ENCODE measurements around the gene RANBP10.
A peak's percentile ranks its signal among the peaks of the same experiment; 100 is the strongest.
"Not testable (repeated sequence)": the region's sequence is repeated elsewhere in the genome, so short reads cannot be mapped to it uniquely, and the experiment has no call there.

Gene RANBP10

DNA sequence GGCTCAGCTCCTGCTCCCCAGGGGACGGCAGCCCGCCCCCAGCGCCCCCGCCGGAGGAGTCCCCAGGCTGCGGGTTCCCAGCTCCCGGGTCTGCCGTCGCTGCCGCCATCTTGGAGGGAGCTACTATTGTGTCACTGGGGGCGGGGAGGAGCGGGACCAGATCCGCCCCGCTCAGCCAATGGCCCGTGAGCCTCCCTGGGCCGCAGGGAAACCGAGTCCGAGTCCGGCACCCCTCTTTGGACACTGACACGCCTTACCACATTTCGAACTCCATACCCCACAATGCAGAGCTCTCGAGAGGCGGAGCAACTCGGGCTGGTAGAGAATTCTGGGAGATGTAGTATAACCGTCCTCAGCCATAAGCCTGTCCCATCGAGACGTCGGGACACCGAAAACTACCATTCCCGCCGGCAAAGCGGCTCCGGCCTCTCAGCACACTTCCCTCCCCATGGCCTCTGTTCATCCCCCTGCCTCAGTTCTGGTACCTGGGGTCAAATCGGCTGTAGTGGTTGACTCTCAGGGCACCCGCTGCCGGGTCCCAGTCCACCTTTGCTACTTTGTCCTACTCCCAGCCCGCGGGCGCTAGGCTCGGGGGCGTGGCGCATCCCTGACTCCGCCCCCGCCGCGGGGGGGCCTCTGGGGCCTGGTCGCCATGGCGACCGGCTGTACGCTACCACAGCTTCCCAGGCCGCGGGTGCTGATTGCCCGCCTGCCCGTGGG, at the start of gene RANBP10, which contains the start of gene TSNAXIP1:
RANBP10 (minus strand) TSS at position 133 of the 720 bp plus-strand sequence; CDS start at position 109, 24 bp downstream.
TSNAXIP1 (plus strand) TSS at position 462 of the 720 bp plus-strand sequence. CDS start 261 bp downstream, outside the sequence.
- DNase-seq (ENCODE audit: low read depth, low spot score) = peak; percentile 99

DNA sequence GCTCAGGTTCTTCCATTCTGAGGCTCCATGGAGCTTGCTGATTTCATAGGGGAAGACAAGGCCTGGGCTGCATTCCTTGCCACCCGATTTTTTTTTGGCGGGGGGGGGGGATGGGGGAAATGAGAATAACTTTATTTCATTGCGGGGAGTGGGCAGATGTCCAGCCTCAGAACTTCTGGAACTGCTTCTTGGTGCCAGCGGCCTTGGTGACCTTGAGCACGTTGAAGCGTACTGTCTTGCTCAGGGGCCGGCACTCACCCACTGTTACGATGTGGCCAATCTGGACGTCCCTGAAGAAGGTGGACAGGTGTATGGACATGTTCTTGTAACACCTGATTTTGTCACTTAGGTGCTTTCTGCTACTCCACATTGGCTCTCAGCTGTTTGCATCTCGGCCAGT, 49.4 kb upstream of the RANBP10 start:
- DNase-seq (ENCODE audit: low read depth, low spot score) = no peak

DNA sequence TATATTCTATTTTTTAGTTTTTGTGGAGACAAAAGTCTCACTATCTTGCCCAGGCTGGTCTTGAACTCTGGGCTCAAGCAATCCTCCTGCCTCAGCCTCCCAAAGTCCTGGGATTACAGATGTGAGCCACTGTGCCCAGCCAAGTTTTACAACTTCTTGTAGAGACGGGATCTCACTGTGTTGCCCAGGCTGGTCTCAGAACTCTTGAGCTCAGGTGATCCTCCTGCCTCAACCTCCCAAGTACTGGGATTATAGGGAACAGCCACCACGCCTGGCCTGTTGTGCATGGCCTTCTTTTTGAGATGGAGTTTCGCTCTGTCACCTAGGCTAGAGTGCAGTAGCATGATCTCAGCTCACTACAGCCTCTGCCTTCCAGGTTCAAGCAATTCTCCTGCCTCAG, 47.3 kb upstream of the RANBP10 start:
- DNase-seq (ENCODE audit: low read depth, low spot score) = no peak

DNA sequence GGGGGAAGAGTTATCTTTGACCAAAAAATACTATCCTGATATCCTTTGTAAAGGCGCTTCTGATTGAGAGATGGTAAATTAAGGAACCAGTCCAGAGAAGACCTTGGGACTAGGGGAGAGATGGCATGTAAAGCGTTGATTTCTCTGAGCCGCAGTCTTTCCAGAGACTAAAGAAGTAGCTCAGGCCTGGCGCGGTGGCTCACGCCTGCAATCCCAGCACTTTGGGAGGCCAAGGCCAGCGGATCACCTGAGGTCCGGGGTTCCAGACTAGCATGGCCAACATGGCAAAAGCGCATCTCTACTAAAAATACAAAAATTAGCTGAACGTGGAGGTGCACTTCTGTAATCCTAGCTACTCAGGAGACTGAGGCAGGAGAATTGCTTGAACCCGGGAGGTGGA, 41.8 kb upstream of the RANBP10 start:
- DNase-seq (ENCODE audit: low read depth, low spot score) = no peak

DNA sequence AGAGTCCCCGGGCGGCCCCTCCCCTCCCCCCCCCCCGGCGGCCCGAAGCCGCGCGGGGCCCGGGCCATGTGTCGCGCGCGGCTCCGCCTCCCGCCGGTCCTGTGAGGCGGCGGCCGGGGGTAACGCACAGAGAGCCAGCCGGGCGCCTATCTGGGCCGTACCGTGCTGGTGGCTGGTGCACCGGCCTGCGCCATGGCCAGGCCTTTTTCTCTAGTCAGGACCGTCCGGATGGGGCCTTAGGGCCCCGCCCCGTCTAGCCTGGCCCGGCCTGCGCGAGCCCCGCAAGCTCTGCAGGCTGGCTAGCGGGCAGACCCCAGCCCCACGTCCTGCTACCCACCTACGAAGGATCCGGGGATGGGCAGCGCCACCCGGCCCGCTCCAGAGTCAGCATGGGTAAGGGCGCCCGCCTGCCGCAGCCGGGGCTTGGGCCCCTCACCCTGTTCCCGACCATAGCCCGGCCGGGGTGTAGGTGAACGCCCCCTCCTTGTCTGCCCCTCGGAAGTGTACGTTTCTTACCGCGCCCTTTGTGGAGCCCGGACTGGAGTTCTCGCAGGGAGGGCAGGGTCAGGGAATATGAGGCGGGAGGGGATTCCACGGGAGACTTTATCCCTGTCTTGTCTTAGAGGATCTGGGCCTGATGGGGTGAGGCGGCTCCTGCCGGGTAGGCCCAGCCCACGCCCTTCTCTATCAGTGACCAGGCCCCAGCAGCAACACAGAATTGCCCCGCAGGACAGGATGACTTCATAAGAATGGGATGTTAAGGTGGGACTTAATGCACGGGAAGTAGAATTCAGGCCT, 40.9 kb upstream of the RANBP10 start, which contains the start of gene CENPT:
CENPT (minus strand) TSS at position 630 of the 798 bp plus-strand sequence. CDS start 13,834 bp downstream, outside the sequence.
- DNase-seq (ENCODE audit: low read depth, low spot score) = no peak

DNA sequence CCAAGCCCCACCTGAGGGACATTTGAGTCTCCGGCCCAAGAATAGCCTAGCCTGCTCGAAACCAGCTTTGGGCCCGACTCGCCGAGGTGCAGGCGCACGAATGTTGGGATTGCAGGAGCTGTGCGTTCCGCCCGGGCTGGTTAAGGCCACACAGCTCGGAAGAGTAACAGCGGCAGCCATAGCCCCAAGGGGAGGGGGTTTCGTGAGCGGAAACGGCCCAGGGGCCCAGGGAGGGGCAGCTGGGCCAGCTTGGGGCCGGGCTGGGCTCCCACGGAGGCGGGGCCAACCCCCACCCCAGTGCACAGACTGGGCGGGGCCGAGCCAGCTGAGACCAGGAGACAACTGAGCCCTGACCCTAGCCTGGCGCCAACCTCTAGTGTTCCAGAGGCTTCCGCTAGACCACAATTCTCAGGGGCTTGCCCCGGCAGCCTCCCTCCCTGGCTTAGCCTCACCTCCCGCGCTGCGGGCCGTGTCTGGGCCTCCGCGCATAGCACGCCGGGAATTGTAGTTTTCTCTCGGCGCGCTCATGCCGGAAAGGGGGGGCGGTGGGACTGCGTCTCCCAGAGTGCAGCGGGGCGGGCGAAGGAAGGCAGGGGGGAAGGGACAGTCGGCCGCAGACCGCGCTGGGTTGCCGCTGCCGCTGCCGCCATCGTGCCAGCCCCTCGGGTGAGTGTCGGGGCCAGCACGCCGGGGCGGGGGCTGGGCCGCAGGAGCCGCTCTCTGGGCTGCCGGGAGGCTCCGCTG, 40.1 kb upstream of the RANBP10 start, which contains the start of gene NUTF2:
NUTF2 (plus strand) TSS at position 614 of the 744 bp plus-strand sequence. CDS start 18,198 bp downstream, outside the sequence.
- DNase-seq (ENCODE audit: low read depth, low spot score) = peak; percentile 94

DNA sequence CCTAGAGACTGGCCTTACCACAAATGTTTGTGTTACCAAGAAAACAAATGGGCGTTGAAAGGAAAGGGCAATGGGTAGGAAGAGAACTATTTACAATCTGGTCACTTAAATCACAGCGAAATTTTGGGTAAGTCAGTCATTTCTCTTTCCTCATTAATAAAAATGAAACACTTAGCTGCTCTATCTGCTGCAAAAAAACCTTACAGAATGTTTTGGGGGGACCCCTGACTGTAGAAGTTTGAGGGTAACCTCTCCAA, 39.6 kb upstream of the RANBP10 start:
- no peak for DNase-seq (ENCODE audit: low read depth, low spot score)

DNA sequence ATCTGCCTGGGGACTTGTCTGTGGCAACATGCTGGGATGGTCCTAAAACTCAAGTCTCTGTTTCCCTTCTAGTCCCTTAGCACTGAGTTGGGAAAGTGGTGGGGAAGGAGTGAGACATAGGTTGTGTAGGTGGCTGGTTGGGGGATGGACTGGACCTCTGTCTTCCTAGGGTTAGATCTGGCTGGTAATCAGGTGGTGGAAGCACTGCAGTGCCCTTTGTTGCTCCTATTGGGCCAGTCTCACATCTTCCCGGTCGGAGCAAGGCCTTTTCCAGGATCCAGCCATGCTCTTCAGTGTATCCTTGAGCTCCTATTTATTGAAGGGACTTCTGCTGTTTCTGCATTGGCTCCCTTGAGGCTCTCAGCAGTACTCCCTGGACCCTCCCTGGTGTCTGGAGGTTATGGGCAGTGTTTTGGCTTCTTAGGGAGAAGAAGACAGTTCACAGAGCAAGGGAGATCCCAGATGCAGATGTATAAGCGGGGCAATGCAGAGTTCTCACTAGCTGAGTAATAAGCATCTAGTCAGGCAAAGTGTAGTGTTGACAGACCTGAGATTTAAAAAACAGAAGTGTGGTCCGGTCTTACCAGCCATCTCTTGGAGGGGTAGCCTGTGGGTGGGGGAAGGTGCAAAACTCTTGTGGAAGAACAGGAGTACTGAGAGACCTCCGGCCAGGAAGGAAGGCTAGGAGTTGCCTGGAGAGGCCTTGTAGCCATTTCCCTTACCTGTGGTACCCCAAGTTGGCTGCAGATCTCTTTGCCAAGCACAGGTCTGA, 39.1 kb upstream of the RANBP10 start:
- no peak for DNase-seq (ENCODE audit: low read depth, low spot score)

DNA sequence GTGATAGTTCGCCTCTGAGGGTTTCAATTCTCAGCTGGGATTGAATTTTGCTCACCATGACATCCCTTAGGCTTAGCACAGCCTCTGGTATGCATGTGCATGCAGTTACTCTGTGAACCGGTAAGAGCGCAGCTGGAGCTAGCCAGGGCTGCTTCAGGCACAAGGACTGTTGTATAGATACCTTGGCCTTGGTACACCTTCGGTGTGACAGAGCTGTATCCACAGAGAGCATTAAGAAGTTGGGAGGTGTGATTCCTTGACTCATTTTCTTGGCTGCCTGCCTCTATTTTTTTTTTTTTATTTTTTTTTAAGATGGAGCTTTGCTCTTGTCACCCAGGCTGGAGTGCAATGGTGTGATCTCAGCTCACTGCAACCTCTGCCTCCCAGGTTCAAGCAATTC, 38.1 kb upstream of the RANBP10 start:
- no peak for DNase-seq (ENCODE audit: low read depth, low spot score)

DNA sequence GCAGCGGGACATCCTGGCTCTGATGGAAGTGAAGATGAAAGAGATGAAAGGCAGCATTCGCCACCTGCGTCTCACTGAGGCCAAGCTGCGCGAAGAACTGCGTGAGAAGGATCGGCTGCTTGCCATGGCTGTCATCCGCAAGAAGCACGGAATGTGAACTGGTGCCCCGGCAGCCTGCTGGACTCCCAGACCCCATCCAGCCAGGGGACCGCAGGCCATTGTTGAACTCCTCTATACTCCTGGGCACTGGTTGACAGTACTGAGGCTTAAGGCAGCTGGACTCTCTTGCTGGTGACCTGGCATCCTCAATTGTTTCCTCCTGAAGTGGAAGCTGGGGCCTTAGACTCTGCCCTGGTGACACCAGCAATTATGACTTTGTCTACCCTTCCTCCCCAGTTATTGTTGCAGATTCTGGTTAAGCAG, 37.0 kb upstream of the RANBP10 start:
- DNase-seq (ENCODE audit: low read depth, low spot score) = no peak

DNA sequence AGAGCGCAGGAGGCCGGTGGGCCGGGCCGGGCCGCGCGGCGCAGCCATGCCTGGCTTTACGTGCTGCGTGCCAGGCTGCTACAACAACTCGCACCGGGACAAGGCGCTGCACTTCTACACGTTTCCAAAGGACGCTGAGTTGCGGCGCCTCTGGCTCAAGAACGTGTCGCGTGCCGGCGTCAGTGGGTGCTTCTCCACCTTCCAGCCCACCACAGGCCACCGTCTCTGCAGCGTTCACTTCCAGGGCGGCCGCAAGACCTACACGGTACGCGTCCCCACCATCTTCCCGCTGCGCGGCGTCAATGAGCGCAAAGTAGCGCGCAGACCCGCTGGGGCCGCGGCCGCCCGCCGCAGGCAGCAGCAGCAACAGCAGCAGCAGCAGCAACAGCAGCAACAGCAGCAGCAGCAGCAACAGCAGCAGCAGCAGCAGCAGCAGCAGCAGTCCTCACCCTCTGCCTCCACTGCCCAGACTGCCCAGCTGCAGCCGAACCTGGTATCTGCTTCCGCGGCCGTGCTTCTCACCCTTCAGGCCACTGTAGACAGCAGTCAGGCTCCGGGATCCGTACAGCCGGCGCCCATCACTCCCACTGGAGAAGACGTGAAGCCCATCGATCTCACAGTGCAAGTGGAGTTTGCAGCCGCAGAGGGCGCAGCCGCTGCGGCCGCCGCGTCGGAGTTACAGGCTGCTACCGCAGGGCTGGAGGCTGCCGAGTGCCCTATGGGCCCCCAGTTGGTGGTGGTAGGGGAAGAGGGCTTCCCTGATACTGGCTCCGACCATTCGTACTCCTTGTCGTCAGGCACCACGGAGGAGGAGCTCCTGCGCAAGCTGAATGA, 36.4 kb upstream of the RANBP10 start:
- no peak for DNase-seq (ENCODE audit: low read depth, low spot score)

DNA sequence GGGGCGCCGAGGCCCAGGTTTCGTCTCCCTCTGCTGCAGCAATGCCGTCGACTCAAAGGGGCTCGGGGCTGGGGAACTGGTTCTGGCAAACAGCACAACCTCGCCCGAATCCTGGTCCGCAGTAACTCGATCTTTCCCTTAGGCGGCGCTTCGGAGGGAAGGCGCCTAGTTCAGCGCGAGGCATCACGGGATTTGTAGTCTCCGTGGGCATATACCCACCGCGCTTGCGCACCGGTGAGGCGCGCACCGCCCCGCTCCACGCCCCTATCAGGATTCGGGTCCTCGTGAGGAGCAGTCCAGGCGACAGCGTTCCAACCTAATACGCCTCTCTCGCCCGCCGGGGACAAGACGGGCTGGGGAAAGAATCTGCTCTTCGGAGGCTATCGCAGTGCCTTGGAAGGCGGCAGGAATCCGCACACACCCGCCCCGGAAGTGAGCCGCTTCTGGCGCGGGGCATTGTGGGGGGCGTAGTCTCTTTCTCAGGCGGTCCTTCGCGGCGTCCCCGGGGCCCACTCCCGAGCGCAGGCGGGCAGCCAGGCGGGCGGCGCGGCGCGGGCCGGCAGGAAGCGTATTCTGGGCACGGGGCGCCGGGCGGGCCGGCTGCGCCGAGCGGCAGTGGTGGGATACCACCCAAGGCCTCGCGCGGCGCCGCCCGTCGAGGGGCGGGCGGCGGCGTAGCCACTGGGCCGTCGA, 35.6 kb upstream of the RANBP10 start, which contains the start of gene THAP11:
THAP11 (plus strand) TSS at position 505 of the 693 bp plus-strand sequence. CDS start 235 bp downstream, outside the sequence.
- DNase-seq (ENCODE audit: low read depth, low spot score) = no peak

DNA sequence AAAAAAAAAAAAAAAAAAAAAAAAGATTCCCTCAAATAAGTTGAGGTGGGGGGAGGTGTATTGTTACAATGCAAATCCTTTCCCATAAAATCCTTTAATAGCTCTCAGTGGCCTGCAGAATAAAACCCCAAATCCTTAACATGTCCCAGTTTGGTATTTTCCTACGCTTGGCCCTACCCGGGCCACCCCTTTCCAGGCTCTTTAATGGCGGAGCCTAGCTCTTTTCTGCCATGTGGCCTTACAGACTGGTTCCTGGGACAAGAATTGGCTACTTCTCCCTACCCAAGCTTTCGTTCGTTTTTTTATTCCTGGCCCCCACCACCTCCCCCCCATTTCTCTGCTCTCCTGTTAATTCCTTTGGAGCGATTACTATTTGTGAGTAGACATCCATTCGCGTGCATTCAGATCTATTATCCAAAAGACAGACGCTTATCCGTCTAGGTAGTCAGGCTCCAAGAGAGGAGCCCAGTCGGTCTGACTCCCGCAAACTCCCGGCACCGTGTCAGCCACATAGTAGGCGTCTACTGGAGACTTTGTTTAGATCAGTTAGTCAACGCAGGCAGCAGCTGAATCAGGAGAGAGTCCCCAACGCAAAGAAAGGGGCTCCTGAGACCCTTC, 34.9 kb upstream of the RANBP10 start:
- DNase-seq (ENCODE audit: low read depth, low spot score) = no peak

DNA sequence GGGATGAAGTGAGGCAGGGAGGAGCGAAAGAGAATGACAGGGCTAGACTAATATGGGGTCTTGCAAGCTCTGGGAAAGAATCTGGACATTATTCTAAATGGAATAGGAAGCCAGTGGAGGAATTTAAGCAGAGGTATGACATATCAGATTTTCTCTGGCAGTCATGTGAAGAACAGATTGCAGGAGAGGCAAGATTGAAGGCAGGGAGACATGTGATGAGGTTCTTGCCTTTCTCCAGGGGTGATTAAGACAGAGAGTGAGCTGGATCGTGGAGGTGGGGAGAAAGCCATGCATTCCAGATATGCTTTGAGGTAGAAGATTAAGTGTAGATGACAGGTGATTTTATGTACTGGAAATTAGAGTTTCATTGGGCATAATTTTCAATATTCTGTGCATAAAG, 31.5 kb upstream of the RANBP10 start:
- DNase-seq (ENCODE audit: low read depth, low spot score) = no peak

DNA sequence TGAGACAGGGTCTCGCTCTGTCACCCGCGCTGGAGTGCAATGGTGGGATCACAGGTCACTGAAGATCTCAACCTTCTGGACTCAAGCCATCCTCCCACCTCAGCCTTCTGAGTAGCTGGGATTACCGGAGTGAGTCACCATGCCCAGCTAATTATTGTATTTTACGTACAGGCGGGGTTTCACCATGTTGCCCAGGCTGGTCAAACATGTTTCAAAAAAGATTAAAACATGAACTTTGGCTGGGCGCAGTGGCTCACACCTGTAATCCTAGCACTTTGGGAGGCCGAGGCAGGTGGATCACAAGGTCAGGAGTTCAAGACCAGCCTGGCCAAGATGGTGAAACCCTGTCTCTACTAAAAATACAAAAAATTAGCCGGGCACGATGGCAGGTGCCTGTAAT, 30.8 kb upstream of the RANBP10 start:
- DNase-seq (ENCODE audit: low read depth, low spot score) = not testable (repeated sequence)

DNA sequence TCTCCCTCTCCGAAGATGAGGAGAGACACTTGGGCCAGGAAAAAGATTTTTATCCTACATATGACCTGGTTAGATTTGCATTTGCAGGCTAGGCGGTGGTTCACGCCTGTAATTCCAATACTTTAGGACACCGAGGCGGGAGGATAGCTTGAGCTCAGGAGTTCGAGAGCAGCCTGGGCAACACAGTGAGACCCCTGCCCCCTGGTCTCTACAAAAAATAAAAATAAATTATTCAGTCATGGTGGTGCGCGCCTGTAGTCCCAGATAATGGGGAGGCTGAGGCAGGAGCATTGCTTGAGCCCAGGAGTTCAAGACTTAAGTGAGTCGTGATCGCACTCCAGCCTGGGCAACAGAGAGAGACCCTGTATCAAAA, 27.9 kb upstream of the RANBP10 start:
- DNase-seq (ENCODE audit: low read depth, low spot score) = no peak

DNA sequence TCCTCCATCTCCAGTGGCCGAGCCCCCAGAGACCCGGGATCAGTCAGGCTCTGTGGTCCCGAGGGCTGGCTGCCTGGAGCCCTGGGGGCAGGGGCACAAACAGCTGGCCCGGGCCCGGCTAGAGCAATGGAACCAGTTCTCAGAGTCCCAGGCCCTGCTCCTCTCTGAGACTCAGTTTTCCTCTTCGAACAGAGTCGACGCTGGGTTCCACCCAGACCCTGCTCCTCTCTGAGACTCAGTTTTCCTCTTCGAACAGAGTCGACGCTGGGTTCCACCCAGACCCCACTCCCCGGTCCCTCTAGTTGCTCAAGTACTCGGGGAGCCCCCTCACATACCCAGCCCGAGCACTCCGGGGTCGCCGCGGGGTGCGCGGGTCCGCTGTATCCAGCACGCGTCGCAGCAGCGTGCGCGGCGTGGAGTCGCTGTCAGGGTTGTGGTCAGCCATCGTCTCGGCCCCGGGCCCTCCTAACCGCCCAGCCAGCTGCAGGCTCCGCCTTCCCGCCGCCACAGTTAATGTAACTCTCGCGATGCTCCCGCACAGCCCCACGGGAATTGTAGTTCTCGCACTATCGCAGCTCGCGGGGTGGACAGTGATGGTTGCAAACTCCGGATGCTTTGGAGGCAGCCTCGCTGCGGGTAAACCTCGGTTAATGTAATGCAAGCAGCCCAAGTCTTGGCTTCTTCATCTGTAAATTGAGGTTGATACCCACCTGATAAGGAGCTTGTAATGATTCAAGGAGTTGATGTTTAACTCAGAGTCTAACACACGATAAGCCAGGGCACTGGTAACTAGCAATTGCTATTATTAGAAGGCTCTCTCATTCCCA, 27.3 kb upstream of the RANBP10 start:
- no peak for DNase-seq (ENCODE audit: low read depth, low spot score)

DNA sequence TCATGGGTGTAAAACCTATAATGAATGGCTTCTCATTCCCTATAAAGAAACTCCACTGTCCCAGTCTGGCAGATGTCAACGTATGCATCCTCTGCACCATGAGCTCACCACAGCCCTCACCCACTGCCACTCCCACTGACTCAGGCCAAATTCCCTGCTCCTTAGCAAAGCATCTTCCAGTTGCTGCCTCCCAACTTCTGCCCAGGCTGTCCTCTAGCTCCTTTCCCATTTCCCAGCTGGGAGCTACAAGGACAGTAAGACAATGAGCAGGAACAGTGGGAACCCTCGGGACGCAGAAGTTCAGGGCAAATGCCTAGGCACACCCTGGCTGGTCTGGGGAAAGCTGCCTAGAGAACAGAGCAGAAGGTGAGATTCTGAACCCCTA, 26.7 kb upstream of the RANBP10 start:
- DNase-seq (ENCODE audit: low read depth, low spot score) = no peak

All from iPS DF 19.7 (cell line).